ENCODE data around the gene TCF25.

TCF25 gene

GRCh38 chr16:89898201-89898967 is 25.0 kb downstream of the TCF25 start:
- Mint-ChIP-seq H3K4me3 (no peak overlapping the region), H3K9me3 (no peaks in the 10 kb centered on the region), H3K27ac (no peak overlapping the region), H3K27me3 (no peaks in the 10 kb centered on the region), H3K36me3 (ENCODE audit: low read depth) (peaks cover 90% of the 10 kb centered on the region), H3K4me1 (ENCODE audit: low read depth) (no peaks in the 10 kb centered on the region)
- intact Hi-C loops (cut with micrococcal nuclease): no loop called here

- Mint-ChIP-seq H3K27ac (no peak overlapping the region), H3K4me1 (ENCODE audit: low read depth) (no peaks in the 10 kb centered on the region), H3K4me3 (no peak overlapping the region), H3K36me3 (ENCODE audit: low read depth) (peaks cover 90% of the 10 kb centered on the region), H3K9me3 (no peaks in the 10 kb centered on the region), H3K27me3 (no peaks in the 10 kb centered on the region)
- intact Hi-C loops (cut with micrococcal nuclease): no loop called here
Observed at GRCh38 chr16:89899879-89900481, 26.6 kb downstream of the TCF25 start.

GRCh38 chr16:89900885-89901284 is 27.5 kb downstream of the TCF25 start:
- Mint-ChIP-seq H3K4me3 (no peak overlapping the region), H3K9me3 (no peaks in the 10 kb centered on the region), H3K4me1 (ENCODE audit: low read depth) (no peaks in the 10 kb centered on the region), H3K27me3 (no peaks in the 10 kb centered on the region), H3K27ac (no peak overlapping the region), H3K36me3 (ENCODE audit: low read depth) (peaks cover 90% of the 10 kb centered on the region)
- intact Hi-C loops (cut with micrococcal nuclease): no loop called here

- H3K27ac Mint-ChIP-seq: no peak overlapping the region
- H3K36me3 Mint-ChIP-seq (ENCODE audit: low read depth): peaks cover 90% of the 10 kb centered on the region
- intact Hi-C loops (cut with micrococcal nuclease): no loop called here
Observed at GRCh38 chr16:89902980-89903379, 29.6 kb downstream of the TCF25 start.

GRCh38 chr16:89903908-89904515 is 30.6 kb downstream of the TCF25 start:
- Mint-ChIP-seq H3K9me3 (no peaks in the 10 kb centered on the region), H3K27ac (no peak overlapping the region), H3K4me1 (ENCODE audit: low read depth) (no peaks in the 10 kb centered on the region), H3K36me3 (ENCODE audit: low read depth) (peaks cover 90% of the 10 kb centered on the region), H3K4me3 (no peak overlapping the region), H3K27me3 (no peaks in the 10 kb centered on the region)
- intact Hi-C loops (cut with micrococcal nuclease): no loop called here

More at GRCh38 chr16:89902980-89903379, 29.6 kb downstream of the TCF25 start:
- Mint-ChIP-seq H3K4me1 (ENCODE audit: low read depth) (no peaks in the 10 kb centered on the region), H3K27me3 (no peaks in the 10 kb centered on the region), H3K4me3 (no peak overlapping the region), H3K9me3 (no peaks in the 10 kb centered on the region)

- intact Hi-C loops (cut with micrococcal nuclease): no loop called here
- Mint-ChIP-seq H3K4me1 (ENCODE audit: low read depth) (peaks cover 5% of the 10 kb centered on the region), H3K36me3 (ENCODE audit: low read depth) (peaks cover 90% of the 10 kb centered on the region), H3K27me3 (no peaks in the 10 kb centered on the region), H3K4me3 (no peak overlapping the region), H3K27ac (no peak overlapping the region), H3K9me3 (no peaks in the 10 kb centered on the region)
Observed at GRCh38 chr16:89904606-89905510, 31.5 kb downstream of the TCF25 start.

GRCh38 chr16:89905511-89906139 is 32.2 kb downstream of the TCF25 start:
- peaks cover 11% of the 10 kb centered on the region for H3K4me1 Mint-ChIP-seq (ENCODE audit: low read depth)
- H3K27ac Mint-ChIP-seq: no peak overlapping the region
- no peaks in the 10 kb centered on the region for H3K27me3 Mint-ChIP-seq
- peaks cover 90% of the 10 kb centered on the region for H3K36me3 Mint-ChIP-seq (ENCODE audit: low read depth)
- intact Hi-C loops (cut with micrococcal nuclease): no loop called here
- no peaks in the 10 kb centered on the region for H3K9me3 Mint-ChIP-seq
- peak overlapping the region; percentile 30 for H3K4me3 Mint-ChIP-seq

GRCh38 chr16:89906140-89907025 is 33.0 kb downstream of the TCF25 start:
- H3K4me1 Mint-ChIP-seq (ENCODE audit: low read depth): peaks cover 11% of the 10 kb centered on the region
- H3K27me3 Mint-ChIP-seq: no peaks in the 10 kb centered on the region
- intact Hi-C loops (cut with micrococcal nuclease): no loop called here
- no peak overlapping the region for H3K4me3 Mint-ChIP-seq
- no peak overlapping the region for H3K27ac Mint-ChIP-seq
- no peaks in the 10 kb centered on the region for H3K9me3 Mint-ChIP-seq
- H3K36me3 Mint-ChIP-seq (ENCODE audit: low read depth): peaks cover 90% of the 10 kb centered on the region

- Mint-ChIP-seq H3K9me3 (no peaks in the 10 kb centered on the region), H3K36me3 (ENCODE audit: low read depth) (peaks cover 98% of the 10 kb centered on the region)
Observed at GRCh38 chr16:89907055-89907814, 33.8 kb downstream of the TCF25 start.

GRCh38 chr16:89908236-89908635 is 34.8 kb downstream of the TCF25 start:
- H3K27ac Mint-ChIP-seq: no peak overlapping the region
- no peaks in the 10 kb centered on the region for H3K9me3 Mint-ChIP-seq
- H3K27me3 Mint-ChIP-seq: no peaks in the 10 kb centered on the region
- peaks cover 100% of the 10 kb centered on the region for H3K36me3 Mint-ChIP-seq (ENCODE audit: low read depth)
- intact Hi-C loops (cut with micrococcal nuclease): no loop called here
- peaks cover 19% of the 10 kb centered on the region for H3K4me1 Mint-ChIP-seq (ENCODE audit: low read depth)
- no peak overlapping the region for H3K4me3 Mint-ChIP-seq

More at GRCh38 chr16:89907055-89907814, 33.8 kb downstream of the TCF25 start:
- intact Hi-C loops (cut with micrococcal nuclease): no loop called here
- H3K4me1 Mint-ChIP-seq (ENCODE audit: low read depth): peaks cover 15% of the 10 kb centered on the region
- no peak overlapping the region for H3K27ac Mint-ChIP-seq
- H3K27me3 Mint-ChIP-seq: no peaks in the 10 kb centered on the region
- no peak overlapping the region for H3K4me3 Mint-ChIP-seq

GRCh38 chr16:89909777-89910716 is 36.7 kb downstream of the TCF25 start:
- Mint-ChIP-seq H3K27me3 (no peaks in the 10 kb centered on the region), H3K4me1 (ENCODE audit: low read depth) (peaks cover 19% of the 10 kb centered on the region), H3K36me3 (ENCODE audit: low read depth) (peaks cover 86% of the 10 kb centered on the region), H3K4me3 (no peak overlapping the region), H3K9me3 (no peaks in the 10 kb centered on the region), H3K27ac (peak overlapping the region; percentile 30)
- intact Hi-C loops (cut with micrococcal nuclease): no loop called here
